MCF 10A (cell line): ENCODE results near the gene SH3RF2. TPM values are rescaled to one million over a fixed set of nuclear protein-coding genes. Genes with fewer than 3 reads are reported as not detected.

Experiments
- BruUV-seq: library from RNA; stranded (reverse); fragments of 400-500 nt; replicated peaks from 2 replicates; lab custom pipeline; 2021; lab: Mats Ljungman, UMichigan
- CTCF ChIA-PET: fragments of 300-600 bp; sonication (Branson Sonifier 250); formaldehyde crosslinking; extraction: SDS; loops from one replicate; lab custom pipeline; 2021; ENCODE audit warnings: antibody characterized with exemption, inconsistent platforms; lab: Yijun Ruan, JAX
- POLR2A ChIA-PET: fragments of 300-600, 350-650 bp; sonication (Branson Sonifier 250); formaldehyde crosslinking; extraction: SDS; loops from one replicate; lab custom pipeline; 2020; ENCODE audit warnings: antibody characterized with exemption, inconsistent platforms; lab: Yijun Ruan, JAX
- DNase-seq: peaks from one replicate; pipeline ENCODE4 v3.0.0-alpha.2; 2018; ENCODE audit not compliant: unreplicated experiment
- H3K27ac Mint-ChIP-seq: one replicate; pipeline ENCODE4 v1.8.0; 2022; ENCODE audit warnings: mild to moderate bottlenecking, low read depth, mixed read lengths; ENCODE audit not compliant: unreplicated experiment
- H3K27me3 Mint-ChIP-seq: one replicate; pipeline ENCODE4 v1.8.0; 2022; ENCODE audit warnings: mixed read lengths; ENCODE audit not compliant: insufficient read depth, unreplicated experiment
- H3K36me3 Mint-ChIP-seq: one replicate; pipeline ENCODE4 v1.8.0; 2022; ENCODE audit warnings: mild to moderate bottlenecking, moderate library complexity, mixed read lengths; ENCODE audit not compliant: insufficient read depth, unreplicated experiment
- H3K4me1 Mint-ChIP-seq: one replicate; pipeline ENCODE4 v1.8.0; 2022; ENCODE audit warnings: mixed read lengths; ENCODE audit not compliant: insufficient read depth, unreplicated experiment
- H3K4me3 Mint-ChIP-seq: one replicate; pipeline ENCODE4 v1.8.0; 2022; ENCODE audit warnings: mild to moderate bottlenecking, moderate library complexity, mixed read lengths; ENCODE audit not compliant: unreplicated experiment
- H3K9me3 Mint-ChIP-seq: one replicate; pipeline ENCODE4 v1.8.0; 2022; ENCODE audit warnings: mixed read lengths; ENCODE audit not compliant: unreplicated experiment
- intact Hi-C: fragments of 100-400 bp; cut with micrococcal nuclease; formaldehyde crosslinking; loops from 2 replicates; pipeline ENCODE4 v1.14.1; 2022
- total RNA-seq: library from RNA; stranded (reverse); gene quantifications from 2 replicates; pipeline ENCODE4 v1.2.3, GENCODE V29; 2022
- TF ChIP-seq, protein P1 (sequence below): fragments of 200-600 bp; IDR thresholded peaks from one replicate; pipeline ENCODE4 v1.8.0; 2022; ENCODE audit warnings: antibody characterized with exemption, mild to moderate bottlenecking; ENCODE audit not compliant: unreplicated experiment

The SH3RF2 gene
- total RNA-seq, 1 experiment from 2014 or later, result 29.6 TPM

GRCh38 chr5:145996135-145996534 lies 59.8 kb downstream of the SH3RF2 start:
- peaks cover 20% of the 10 kb centered on the region for H3K9me3 Mint-ChIP-seq
- H3K27me3 Mint-ChIP-seq, result no peaks in the 10 kb centered on the region
- TF ChIP-seq, protein P1, sequence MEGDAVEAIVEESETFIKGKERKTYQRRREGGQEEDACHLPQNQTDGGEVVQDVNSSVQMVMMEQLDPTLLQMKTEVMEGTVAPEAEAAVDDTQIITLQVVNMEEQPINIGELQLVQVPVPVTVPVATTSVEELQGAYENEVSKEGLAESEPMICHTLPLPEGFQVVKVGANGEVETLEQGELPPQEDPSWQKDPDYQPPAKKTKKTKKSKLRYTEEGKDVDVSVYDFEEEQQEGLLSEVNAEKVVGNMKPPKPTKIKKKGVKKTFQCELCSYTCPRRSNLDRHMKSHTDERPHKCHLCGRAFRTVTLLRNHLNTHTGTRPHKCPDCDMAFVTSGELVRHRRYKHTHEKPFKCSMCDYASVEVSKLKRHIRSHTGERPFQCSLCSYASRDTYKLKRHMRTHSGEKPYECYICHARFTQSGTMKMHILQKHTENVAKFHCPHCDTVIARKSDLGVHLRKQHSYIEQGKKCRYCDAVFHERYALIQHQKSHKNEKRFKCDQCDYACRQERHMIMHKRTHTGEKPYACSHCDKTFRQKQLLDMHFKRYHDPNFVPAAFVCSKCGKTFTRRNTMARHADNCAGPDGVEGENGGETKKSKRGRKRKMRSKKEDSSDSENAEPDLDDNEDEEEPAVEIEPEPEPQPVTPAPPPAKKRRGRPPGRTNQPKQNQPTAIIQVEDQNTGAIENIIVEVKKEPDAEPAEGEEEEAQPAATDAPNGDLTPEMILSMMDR, result no peak
- H3K4me1 Mint-ChIP-seq, result peaks cover under 1% of the 10 kb centered on the region
- POLR2A ChIA-PET, result interaction anchor here (0.7 to 0.9 kb wide), 2 partner anchors 54 to 1093 kb away, joined by 3 read pairs; no protein-coding TSS in a partner anchor
- BruUV-seq, result no TSS peak
- CTCF ChIA-PET, result interaction anchor here (0.9 to 1.3 kb wide), 4 partner anchors 9 to 13 kb away, joined by 3 to 6 read pairs (median 4); no protein-coding TSS in a partner anchor
- intact Hi-C loops, result no loop called here
- peaks cover 47% of the 10 kb centered on the region for H3K36me3 Mint-ChIP-seq
- no peak overlapping the region for H3K4me3 Mint-ChIP-seq
- DNase-seq, result no peak
- H3K27ac Mint-ChIP-seq, result no peak overlapping the region

- no peaks in the 10 kb centered on the region for H3K27me3 Mint-ChIP-seq
- H3K4me3 Mint-ChIP-seq, result no peak overlapping the region
- ChIA-PET CTCF (interaction anchor here (0.6 to 1.3 kb wide), 5 partner anchors 9 to 1323 kb away, joined by 3 to 4 read pairs (median 3); no protein-coding TSS in a partner anchor), POLR2A (interaction anchor here (0.6 to 0.9 kb wide), 2 partner anchors 10 to 603 kb away, joined by 3 read pairs; no protein-coding TSS in a partner anchor)
- TF ChIP-seq, protein P1, result no peak
- no peak overlapping the region for H3K27ac Mint-ChIP-seq
- peaks cover 8% of the 10 kb centered on the region for H3K4me1 Mint-ChIP-seq
- peaks cover 63% of the 10 kb centered on the region for H3K36me3 Mint-ChIP-seq
- BruUV-seq, result no TSS peak
- H3K9me3 Mint-ChIP-seq, result peaks cover 4% of the 10 kb centered on the region
- no peak for DNase-seq
- intact Hi-C loops, result no loop called here
These were observed 62.8 kb downstream of the SH3RF2 start for GRCh38 chr5:145999208-145999607.

- H3K36me3 Mint-ChIP-seq, result peaks cover 56% of the 10 kb centered on the region
- ChIA-PET CTCF (interaction anchor here (0.6 to 1.3 kb wide), 3 partner anchors 19 to 1322 kb away, joined by 3 read pairs; no protein-coding TSS in a partner anchor), POLR2A (no interaction called here)
- H3K27ac Mint-ChIP-seq, result no peak overlapping the region
- H3K9me3 Mint-ChIP-seq, result no peaks in the 10 kb centered on the region
- no peak overlapping the region for H3K4me3 Mint-ChIP-seq
- TF ChIP-seq, protein P1, result no peak
- peaks cover 8% of the 10 kb centered on the region for H3K4me1 Mint-ChIP-seq
- no peaks in the 10 kb centered on the region for H3K27me3 Mint-ChIP-seq
- intact Hi-C loops, result no loop called here
- no TSS peak for BruUV-seq
- no peak for DNase-seq
These were observed 63.7 kb downstream of the SH3RF2 start for GRCh38 chr5:146000072-146000471.

DNA sequence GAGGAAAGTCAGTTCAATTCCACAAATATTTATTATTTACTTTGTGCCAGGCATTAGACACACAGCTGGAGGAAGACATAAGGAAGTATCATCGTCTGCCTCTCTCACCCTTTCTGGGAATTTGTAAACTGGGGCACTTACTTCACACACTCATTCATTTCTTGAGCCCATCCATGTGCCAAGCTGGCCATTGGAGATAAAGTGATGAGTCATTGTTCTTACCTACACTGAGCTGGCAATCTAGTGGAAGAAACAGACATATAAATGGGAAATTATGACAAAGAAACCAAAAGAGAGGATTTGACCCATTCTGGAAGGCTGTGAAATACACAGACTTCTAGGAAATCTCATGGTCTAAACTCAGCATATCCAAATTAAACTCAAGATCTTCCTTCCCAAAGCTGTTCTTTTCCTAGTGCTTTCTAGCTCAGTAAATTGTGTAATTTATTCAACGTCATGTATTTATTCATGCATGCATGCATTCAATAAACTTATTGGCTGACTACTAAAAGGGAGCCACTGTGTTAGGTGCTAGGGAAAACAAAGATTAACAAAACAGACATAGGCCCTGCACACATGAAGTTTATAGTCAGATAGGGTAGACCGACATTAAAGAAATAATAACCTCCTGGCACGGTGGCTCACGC lies 65.3 kb downstream of the SH3RF2 start:
- BruUV-seq, result no TSS peak
- peaks cover 64% of the 10 kb centered on the region for H3K36me3 Mint-ChIP-seq
- no peak overlapping the region for H3K4me3 Mint-ChIP-seq
- ChIA-PET CTCF (interaction anchor here (0.5 to 1.3 kb wide), 7 partner anchors 9 to 183 kb away, joined by 3 to 5 read pairs (median 3); no protein-coding TSS in a partner anchor), POLR2A (interaction anchor here (1.4 kb wide), 1 partner anchor 26 kb away, joined by 4 read pairs; no protein-coding TSS in a partner anchor)
- H3K4me1 Mint-ChIP-seq, result peaks cover 8% of the 10 kb centered on the region
- peak overlapping the region; percentile 3 for H3K27ac Mint-ChIP-seq
- DNase-seq, result peak; percentile 50
- no peaks in the 10 kb centered on the region for H3K9me3 Mint-ChIP-seq
- H3K27me3 Mint-ChIP-seq, result no peaks in the 10 kb centered on the region
- TF ChIP-seq, protein P1, result no peak
- intact Hi-C loops, result no loop called here
